ENCODE results near the gene SPP2.

GRCh38 chr2:234072454-234072853, 22.0 kb downstream of the SPP2 start:
- TF ChIP-seq, protein P1, sequence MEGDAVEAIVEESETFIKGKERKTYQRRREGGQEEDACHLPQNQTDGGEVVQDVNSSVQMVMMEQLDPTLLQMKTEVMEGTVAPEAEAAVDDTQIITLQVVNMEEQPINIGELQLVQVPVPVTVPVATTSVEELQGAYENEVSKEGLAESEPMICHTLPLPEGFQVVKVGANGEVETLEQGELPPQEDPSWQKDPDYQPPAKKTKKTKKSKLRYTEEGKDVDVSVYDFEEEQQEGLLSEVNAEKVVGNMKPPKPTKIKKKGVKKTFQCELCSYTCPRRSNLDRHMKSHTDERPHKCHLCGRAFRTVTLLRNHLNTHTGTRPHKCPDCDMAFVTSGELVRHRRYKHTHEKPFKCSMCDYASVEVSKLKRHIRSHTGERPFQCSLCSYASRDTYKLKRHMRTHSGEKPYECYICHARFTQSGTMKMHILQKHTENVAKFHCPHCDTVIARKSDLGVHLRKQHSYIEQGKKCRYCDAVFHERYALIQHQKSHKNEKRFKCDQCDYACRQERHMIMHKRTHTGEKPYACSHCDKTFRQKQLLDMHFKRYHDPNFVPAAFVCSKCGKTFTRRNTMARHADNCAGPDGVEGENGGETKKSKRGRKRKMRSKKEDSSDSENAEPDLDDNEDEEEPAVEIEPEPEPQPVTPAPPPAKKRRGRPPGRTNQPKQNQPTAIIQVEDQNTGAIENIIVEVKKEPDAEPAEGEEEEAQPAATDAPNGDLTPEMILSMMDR (IDR thresholded peaks at IDR 0.05; ENCODE audit: low read length) = no peak
- no peak for TF ChIP-seq EZH2 (IDR thresholded peaks at IDR 0.05; ENCODE audit: borderline replicate concordance, low read length)
